HCT116 (cell line): ENCODE results near the gene MARCHF3. TPM values are rescaled to one million over a fixed set of nuclear protein-coding genes. Genes with fewer than 3 reads are reported as not detected.

Source experiments
- ATAC-seq: fragments of 200-7000 bp; cut with Tn5 transposase; 2 replicates; pipeline ENCODE4 v1.9.1; 2020; ENCODE audit warnings: mild to moderate bottlenecking, moderate library complexity
- BruUV-seq: library from RNA; stranded (reverse); fragments of 400-500 nt; replicated peaks from 2 replicates; lab custom pipeline; 2021; lab: Mats Ljungman, UMichigan
- CTCF ChIA-PET: fragments of 300-600 bp; sonication (Branson Sonifier 250); formaldehyde crosslinking; loops from one replicate; lab custom pipeline; 2021; ENCODE audit warnings: antibody characterized with exemption; lab: Charles Lee
- POLR2A ChIA-PET: fragments of 300-600, 350-600 bp; sonication (Branson Sonifier 250); formaldehyde crosslinking; loops from one replicate; lab custom pipeline; 2021; ENCODE audit warnings: antibody characterized with exemption; lab: Charles Lee
- RAD21 ChIA-PET, 2 experiments: fragments of 300-600 bp; sonication (Branson Sonifier 250); formaldehyde crosslinking; loops; one replicate each; lab custom pipeline; 2023; ENCODE audit warnings: low total read pairs in 2 of 2; ENCODE audit not compliant: uncharacterized antibody in 2 of 2, unreplicated experiment in 2 of 2, low non-redundant PET in 1 of 2; lab: Charles Lee
- DNase-seq: peaks from one replicate; pipeline ENCODE4 v3.0.0-alpha.2; 2010; ENCODE audit warnings: low read depth, low spot score
- H2AFZ ChIP-seq: fragments of 200-600 bp; shearing (Covaris generic), sonication (generic); 2 replicates; pipeline ENCODE4 v1.6.1; 2017; ENCODE audit warnings: low read depth, mixed run types, mixed read lengths, antibody characterized with exemption, low read length; ENCODE audit not compliant: poor library complexity, severe bottlenecking
- H3K27ac ChIP-seq: 2 replicates; pipeline ENCODE4 v1.5.1; 2012; ENCODE audit warnings: low read depth, low read length
- H3K27me3 ChIP-seq: fragments of 200-600 bp; sonication (generic); 2 replicates; pipeline ENCODE4 v1.6.1; 2016; ENCODE audit warnings: mixed run types, low read length, mixed read lengths; ENCODE audit not compliant: insufficient read depth
- H3K36me3 ChIP-seq, 2 experiments: fragments of 200-500 bp in 1 of 2; fragments of 200-600 bp in 1 of 2; sonication (Bioruptor generic) in 1 of 2; sonication (generic) in 1 of 2; 2 replicates each; pipeline versions ENCODE4 v1.5.1 to v1.6.1; 2014 to 2016; ENCODE audit warnings: low read length in 2 of 2, inconsistent platforms in 1 of 2, mixed read lengths in 1 of 2, mixed run types in 1 of 2; ENCODE audit not compliant: insufficient read depth in 2 of 2, control insufficient read depth in 1 of 2
- H3K4me1 ChIP-seq, 2 experiments: fragments of 200-600 bp in 1 of 2; sonication (generic) in 1 of 2; 2 replicates each; pipeline versions ENCODE4 v1.5.1 to v1.6.1; 2012 to 2017; ENCODE audit warnings: low read length in 2 of 2, inconsistent platforms in 1 of 2, mild to moderate bottlenecking in 1 of 2, mixed read lengths in 1 of 2, mixed run types in 1 of 2, moderate library complexity in 1 of 2; ENCODE audit not compliant: insufficient read depth in 2 of 2, control insufficient read depth in 1 of 2
- H3K4me2 ChIP-seq: fragments of 200-600 bp; sonication (generic); 2 replicates; pipeline ENCODE4 v1.6.1; 2017; ENCODE audit warnings: mixed run types, low read length, mixed read lengths
- H3K4me3 ChIP-seq, 2 experiments: fragments of 200-600 bp in 1 of 2; sonication (generic) in 1 of 2; replicated peaks in 1 of 2; 2 replicates each; pipeline ENCODE4 v1.5.1; 2011 to 2016; ENCODE audit warnings: low read length in 2 of 2, control low read depth in 1 of 2, low read depth in 1 of 2, mild to moderate bottlenecking in 1 of 2, mixed read lengths in 1 of 2, mixed run types in 1 of 2
- H3K79me2 ChIP-seq: fragments of 200-600 bp; sonication (generic); 2 replicates; pipeline ENCODE4 v1.6.1; 2017; ENCODE audit warnings: mild to moderate bottlenecking, mixed run types, low read length, moderate library complexity, mixed read lengths; ENCODE audit not compliant: insufficient read depth
- H3K9ac ChIP-seq: fragments of 200-600 bp; sonication (generic); 2 replicates; pipeline ENCODE4 v1.6.1; 2016; ENCODE audit warnings: low read length, mixed read lengths
- H3K9me2 ChIP-seq: fragments of 200-600 bp; sonication (generic), shearing (Covaris generic); 2 replicates; pipeline ENCODE4 v1.6.1; 2017; ENCODE audit warnings: mixed run types, mild to moderate bottlenecking, moderate library complexity; ENCODE audit not compliant: insufficient read depth
- H3K9me3 ChIP-seq, 2 experiments: fragments of 200-500 bp in 1 of 2; fragments of 200-600 bp in 1 of 2; sonication (Bioruptor generic) in 1 of 2; sonication (generic) in 1 of 2; 2 replicates each; pipeline ENCODE4 v1.6.1; 2014 to 2017; ENCODE audit warnings: low read length in 2 of 2, mixed read lengths in 2 of 2, inconsistent platforms in 1 of 2, low read depth in 1 of 2, mild to moderate bottlenecking in 1 of 2, mixed run types in 1 of 2, moderate library complexity in 1 of 2; ENCODE audit not compliant: control insufficient read depth in 1 of 2, insufficient read depth in 1 of 2
- H4K20me1 ChIP-seq: fragments of 200-600 bp; sonication (generic), shearing (Covaris generic); 2 replicates; pipeline ENCODE4 v1.6.1; 2017; ENCODE audit warnings: mixed run types, mild to moderate bottlenecking, moderate library complexity; ENCODE audit not compliant: insufficient read depth
- CBX3 ChIP-seq: IDR thresholded peaks from 2 replicates; pipeline ENCODE4 v1.6.1; 2012; ENCODE audit warnings: low read depth
- CEBPB ChIP-seq: IDR thresholded peaks from 2 replicates; pipeline ENCODE4 v1.6.1; 2012; ENCODE audit warnings: low read depth
- EGR1 ChIP-seq: IDR thresholded peaks from 2 replicates; pipeline ENCODE4 v1.6.1; 2012; ENCODE audit warnings: low read depth
- ELF1 ChIP-seq: IDR thresholded peaks from 2 replicates; pipeline ENCODE4 v1.6.1; 2012; ENCODE audit warnings: low read depth, borderline replicate concordance
- EZH2 ChIP-seq: fragments of 200-600 bp; sonication (generic); IDR thresholded peaks from 2 replicates; pipeline ENCODE4 v1.6.1; 2017; ENCODE audit warnings: antibody characterized with exemption, mixed run types
- EZH2phosphoT487 ChIP-seq: fragments of 200-600 bp; IDR thresholded peaks from 2 replicates; pipeline ENCODE4 v1.6.1; 2018; ENCODE audit warnings: antibody characterized with exemption, borderline replicate concordance
- FOSL1 ChIP-seq: IDR thresholded peaks from 2 replicates; pipeline ENCODE4 v1.6.1; 2012; ENCODE audit warnings: low read depth
- POLR2A ChIP-seq: IDR thresholded peaks from 2 replicates; pipeline ENCODE4 v1.7.0; 2011; ENCODE audit warnings: borderline replicate concordance; ENCODE audit not compliant: insufficient read depth, insufficient read length; ENCODE audit errors: extremely low read depth
- POLR2AphosphoS5 ChIP-seq: IDR thresholded peaks from 2 replicates; pipeline ENCODE4 v1.6.1; 2011; ENCODE audit warnings: mild to moderate bottlenecking, low read depth, low read length, moderate library complexity
- RAD21 ChIP-seq: IDR thresholded peaks from 2 replicates; pipeline ENCODE4 v1.6.1; 2012; ENCODE audit warnings: low read depth, mild to moderate bottlenecking
- SIN3A ChIP-seq: IDR thresholded peaks from 2 replicates; pipeline ENCODE4 v1.6.1; 2012; ENCODE audit warnings: low read depth
- SRF ChIP-seq: IDR thresholded peaks from 2 replicates; pipeline ENCODE4 v1.6.1; 2012; ENCODE audit warnings: low read depth
- TCF7L2 ChIP-seq: IDR thresholded peaks from 2 replicates; pipeline ENCODE4 v1.7.0; 2011; ENCODE audit warnings: borderline replicate concordance, inconsistent platforms; ENCODE audit not compliant: insufficient read depth, insufficient read length; ENCODE audit errors: extremely low read depth
- YY1 ChIP-seq: IDR thresholded peaks from 2 replicates; pipeline ENCODE4 v1.6.1; 2011; ENCODE audit warnings: low read length, low read depth, moderate library complexity, mild to moderate bottlenecking; ENCODE audit not compliant: insufficient replicate concordance; ENCODE audit errors: extremely low read depth
- ZFX ChIP-seq: fragments of 450-650 bp; IDR thresholded peaks from 2 replicates; pipeline ENCODE4 v1.6.1; 2017
- intact Hi-C: fragments of 100-400 bp; cut with micrococcal nuclease; formaldehyde crosslinking; loops from 2 replicates; pipeline ENCODE4 v1.10.0; 2022
- total RNA-seq: library from RNA; stranded (reverse); gene quantifications from one replicate; pipeline ENCODE4 v1.2.1, GENCODE V29; 2021; ENCODE audit not compliant: unreplicated experiment
- TF ChIP-seq, protein P1 (sequence below), 3 experiments: fragments of 200-600 bp in 1 of 3; sonication (generic) in 1 of 3; IDR thresholded peaks in 2 of 3; conservative IDR thresholded peaks in 1 of 3; 2 replicates each; pipeline ENCODE4 v1.5.1; 2012 to 2017; ENCODE audit warnings: low read depth in 2 of 3, low read length in 2 of 3, antibody characterized with exemption in 1 of 3, borderline replicate concordance in 1 of 3, control low read depth in 1 of 3, mild to moderate bottlenecking in 1 of 3, mixed read lengths in 1 of 3, mixed run types in 1 of 3, moderate library complexity in 1 of 3; ENCODE audit not compliant: insufficient read depth in 1 of 3
- TF ChIP-seq, protein P2 (sequence below): IDR thresholded peaks from 2 replicates; pipeline ENCODE4 v1.6.1; 2011; ENCODE audit warnings: mild to moderate bottlenecking, low read length, moderate library complexity; ENCODE audit not compliant: insufficient replicate concordance; ENCODE audit errors: extremely low read depth

Gene MARCHF3
- total RNA-seq, 1 experiment from 2014 or later = 2.3 TPM

DNA sequence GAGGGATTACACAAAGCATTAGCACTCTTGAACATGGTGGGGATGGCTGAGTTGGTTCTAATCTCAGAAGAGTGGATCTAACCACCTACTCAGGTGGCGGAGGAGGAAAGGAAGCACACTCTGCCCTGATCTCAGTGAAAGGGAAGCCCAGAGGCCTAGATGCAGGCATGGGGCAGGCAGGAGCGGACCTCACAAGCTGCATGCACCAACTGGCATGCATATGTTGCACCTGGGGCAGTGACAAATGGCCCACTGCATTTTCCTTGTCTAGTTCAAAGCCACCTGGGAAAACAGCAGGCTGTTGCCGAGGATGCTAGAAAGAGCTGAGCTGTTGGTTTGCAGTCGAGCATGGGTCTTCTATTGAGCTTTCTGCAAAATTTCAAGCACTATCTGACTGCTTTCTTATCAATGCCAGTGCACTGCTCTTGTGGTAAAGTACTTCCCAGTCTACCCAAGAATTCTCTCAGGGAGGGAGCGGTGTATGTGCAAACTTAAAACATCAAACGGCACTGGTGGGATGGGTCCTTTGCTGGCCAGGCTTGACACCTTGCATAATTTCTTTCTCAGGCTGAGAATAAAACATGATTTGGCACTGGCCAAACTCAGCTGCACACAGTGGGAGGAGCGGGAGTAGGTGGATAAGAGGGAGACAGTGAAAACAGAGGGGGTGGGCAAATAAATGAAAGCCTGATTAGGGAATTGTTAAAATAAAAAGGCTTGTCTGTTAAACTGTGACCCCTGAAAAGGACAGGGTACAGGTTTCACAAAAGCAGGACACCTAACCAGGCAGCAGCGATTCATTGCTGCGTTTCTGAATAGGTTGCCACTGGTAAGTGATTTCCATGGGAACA is 108.9 kb downstream of the MARCHF3 start:
- H2AFZ ChIP-seq = no peak overlapping the region
- H3K27ac ChIP-seq = no peak overlapping the region
- H3K36me3 ChIP-seq = no peaks in the 10 kb centered on the region
- intact Hi-C loops = no loop called here
- POLR2A ChIA-PET = no interaction called here
- CTCF ChIA-PET = no interaction called here
- no peaks in the 10 kb centered on the region for H3K9me2 ChIP-seq
- no TSS peak for BruUV-seq
- no peak overlapping the region for H3K4me3 ChIP-seq
- no peaks in the 10 kb centered on the region for H3K9me3 ChIP-seq
- H3K4me2 ChIP-seq = no peak overlapping the region
- RAD21 ChIA-PET = no interaction called here
- TF ChIP-seq, protein P1, sequence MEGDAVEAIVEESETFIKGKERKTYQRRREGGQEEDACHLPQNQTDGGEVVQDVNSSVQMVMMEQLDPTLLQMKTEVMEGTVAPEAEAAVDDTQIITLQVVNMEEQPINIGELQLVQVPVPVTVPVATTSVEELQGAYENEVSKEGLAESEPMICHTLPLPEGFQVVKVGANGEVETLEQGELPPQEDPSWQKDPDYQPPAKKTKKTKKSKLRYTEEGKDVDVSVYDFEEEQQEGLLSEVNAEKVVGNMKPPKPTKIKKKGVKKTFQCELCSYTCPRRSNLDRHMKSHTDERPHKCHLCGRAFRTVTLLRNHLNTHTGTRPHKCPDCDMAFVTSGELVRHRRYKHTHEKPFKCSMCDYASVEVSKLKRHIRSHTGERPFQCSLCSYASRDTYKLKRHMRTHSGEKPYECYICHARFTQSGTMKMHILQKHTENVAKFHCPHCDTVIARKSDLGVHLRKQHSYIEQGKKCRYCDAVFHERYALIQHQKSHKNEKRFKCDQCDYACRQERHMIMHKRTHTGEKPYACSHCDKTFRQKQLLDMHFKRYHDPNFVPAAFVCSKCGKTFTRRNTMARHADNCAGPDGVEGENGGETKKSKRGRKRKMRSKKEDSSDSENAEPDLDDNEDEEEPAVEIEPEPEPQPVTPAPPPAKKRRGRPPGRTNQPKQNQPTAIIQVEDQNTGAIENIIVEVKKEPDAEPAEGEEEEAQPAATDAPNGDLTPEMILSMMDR (IDR thresholded peaks at IDR 0.05 in 2 of 3, conservative IDR thresholded peaks at IDR 0.05 in 1 of 3; ENCODE audit: borderline replicate concordance in 1 of 3, insufficient read depth in 1 of 3, low read depth in 2 of 3, low read length in 2 of 3) = no peak
- TF ChIP-seq RAD21 = no peak
- no peak for TF ChIP-seq EGR1
- no peak for TF ChIP-seq CBX3
- TF ChIP-seq ZFX = no peak
- TF ChIP-seq ELF1 = no peak
- TF ChIP-seq, protein P2, sequence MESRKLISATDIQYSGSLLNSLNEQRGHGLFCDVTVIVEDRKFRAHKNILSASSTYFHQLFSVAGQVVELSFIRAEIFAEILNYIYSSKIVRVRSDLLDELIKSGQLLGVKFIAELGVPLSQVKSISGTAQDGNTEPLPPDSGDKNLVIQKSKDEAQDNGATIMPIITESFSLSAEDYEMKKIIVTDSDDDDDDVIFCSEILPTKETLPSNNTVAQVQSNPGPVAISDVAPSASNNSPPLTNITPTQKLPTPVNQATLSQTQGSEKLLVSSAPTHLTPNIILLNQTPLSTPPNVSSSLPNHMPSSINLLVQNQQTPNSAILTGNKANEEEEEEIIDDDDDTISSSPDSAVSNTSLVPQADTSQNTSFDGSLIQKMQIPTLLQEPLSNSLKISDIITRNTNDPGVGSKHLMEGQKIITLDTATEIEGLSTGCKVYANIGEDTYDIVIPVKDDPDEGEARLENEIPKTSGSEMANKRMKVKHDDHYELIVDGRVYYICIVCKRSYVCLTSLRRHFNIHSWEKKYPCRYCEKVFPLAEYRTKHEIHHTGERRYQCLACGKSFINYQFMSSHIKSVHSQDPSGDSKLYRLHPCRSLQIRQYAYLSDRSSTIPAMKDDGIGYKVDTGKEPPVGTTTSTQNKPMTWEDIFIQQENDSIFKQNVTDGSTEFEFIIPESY = no peak
- TF ChIP-seq EZH2 = no peak
- no peak for TF ChIP-seq POLR2A
- TF ChIP-seq CEBPB = no peak
- TF ChIP-seq TCF7L2 = no peak
- TF ChIP-seq SIN3A = no peak
- no peak for TF ChIP-seq YY1
- no peak for TF ChIP-seq FOSL1
- TF ChIP-seq SRF = no peak
- no peak for TF ChIP-seq POLR2AphosphoS5
- no peak for TF ChIP-seq EZH2phosphoT487
- TF ChIP-seq, all 23 proteins: peak for 0
- Histone ChIP-seq H3K4me1 (no peaks in the 10 kb centered on the region), H3K79me2 (no peaks in the 10 kb centered on the region), H3K27me3 (no peaks in the 10 kb centered on the region), H3K9ac (no peak overlapping the region), H4K20me1 (no peaks in the 10 kb centered on the region)
- ATAC-seq (no peak), DNase-seq (no peak)
